A673 (cell line): ENCODE data around the gene A3GALT2.

Source experiments
- CTCF ChIP-seq: fragments of 300-800, 200-600 bp; sonication (generic); conservative IDR thresholded peaks from 2 replicates; pipeline ENCODE4 v1.5.1; 2017; ENCODE audit warnings: low read depth, mild to moderate bottlenecking, antibody characterized with exemption, low read length, moderate library complexity, mixed read lengths
- EZH2 ChIP-seq: fragments of 200-600 bp; sonication (generic); IDR thresholded peaks from 2 replicates; pipeline ENCODE4 v1.6.1; 2017; ENCODE audit warnings: borderline replicate concordance, low read depth, mild to moderate bottlenecking, mixed read lengths, antibody characterized with exemption, low read length; ENCODE audit not compliant: poor library complexity, severe bottlenecking

GRCh38 chr1:33361532-33362235 lies 40.8 kb upstream of the A3GALT2 start:
- TF ChIP-seq CTCF (no peak), EZH2 (no peak)
